ENCODE results near the gene CNKSR3.

The CNKSR3 gene

DNA sequence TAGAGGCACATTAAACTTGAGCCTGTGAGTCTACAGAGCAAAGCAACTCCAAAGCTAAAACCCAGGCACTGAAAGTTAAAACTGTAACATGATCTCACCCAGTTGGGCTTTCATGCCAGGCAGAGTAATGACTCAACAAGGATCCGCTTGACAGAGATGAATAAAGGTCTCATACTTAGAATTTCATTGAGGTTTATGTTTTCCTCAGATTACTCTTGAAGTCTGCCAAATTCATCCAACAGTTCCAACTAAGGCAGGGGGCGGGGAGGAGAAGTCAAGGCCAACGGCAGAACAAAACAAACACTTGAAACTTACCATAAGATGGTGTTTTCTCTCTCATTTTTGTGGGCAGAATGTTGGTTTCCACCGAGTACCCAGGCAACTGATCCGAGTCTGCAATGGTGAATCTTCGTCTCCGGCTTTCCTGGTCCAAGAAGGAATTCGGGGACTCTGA, 99.8 kb downstream of the CNKSR3 start:
- DNase-seq, result peak; percentile 74

DNA sequence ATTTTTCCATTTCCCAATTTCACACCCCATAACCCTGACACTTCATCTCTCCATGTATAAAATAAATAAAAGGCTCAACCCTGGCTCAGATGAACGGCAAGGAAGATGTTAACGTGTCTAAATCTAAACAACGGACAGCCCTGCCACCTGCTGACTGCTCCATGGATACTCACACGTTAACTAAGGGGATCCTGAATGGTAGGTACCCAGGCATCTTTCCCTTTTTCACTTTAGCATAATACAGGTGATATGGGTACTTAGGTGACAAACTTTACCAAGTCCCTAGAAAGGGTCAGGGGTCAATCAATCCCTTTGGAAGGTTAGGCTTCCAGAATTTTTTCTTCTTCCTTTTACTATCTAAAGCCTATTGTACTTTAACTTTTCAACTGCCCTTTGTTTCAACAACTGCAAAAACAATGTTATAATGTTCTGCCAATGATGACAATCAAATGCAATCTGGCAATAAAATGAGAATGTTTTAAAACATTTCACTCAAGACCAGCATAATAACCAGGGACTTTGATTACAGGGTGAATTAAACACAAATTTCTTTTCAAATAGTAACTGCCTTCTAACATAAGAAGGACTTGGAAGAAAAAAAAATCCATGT, 101.5 kb downstream of the CNKSR3 start:
- DNase-seq, result no peak

DNA sequence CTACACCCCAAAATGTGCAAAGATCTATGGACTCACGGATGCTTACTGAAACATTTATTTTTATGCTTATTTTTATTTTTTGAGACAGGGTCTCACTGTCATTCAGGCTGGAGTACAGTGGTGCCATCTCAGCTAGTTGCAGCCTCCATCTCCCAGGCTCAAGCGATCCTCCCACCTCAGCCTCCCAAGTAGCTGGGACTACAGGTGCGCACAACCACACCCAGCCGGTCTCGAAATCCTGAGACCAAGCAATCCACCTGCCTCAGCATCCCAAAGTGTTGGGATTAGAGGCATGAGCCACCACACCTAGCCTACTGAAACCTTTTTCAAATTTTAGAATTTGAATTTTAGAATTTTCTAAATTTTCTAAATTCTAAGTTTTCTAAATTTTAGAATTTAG, 103.0 kb downstream of the CNKSR3 start:
- DNase-seq, result no peak

DNA sequence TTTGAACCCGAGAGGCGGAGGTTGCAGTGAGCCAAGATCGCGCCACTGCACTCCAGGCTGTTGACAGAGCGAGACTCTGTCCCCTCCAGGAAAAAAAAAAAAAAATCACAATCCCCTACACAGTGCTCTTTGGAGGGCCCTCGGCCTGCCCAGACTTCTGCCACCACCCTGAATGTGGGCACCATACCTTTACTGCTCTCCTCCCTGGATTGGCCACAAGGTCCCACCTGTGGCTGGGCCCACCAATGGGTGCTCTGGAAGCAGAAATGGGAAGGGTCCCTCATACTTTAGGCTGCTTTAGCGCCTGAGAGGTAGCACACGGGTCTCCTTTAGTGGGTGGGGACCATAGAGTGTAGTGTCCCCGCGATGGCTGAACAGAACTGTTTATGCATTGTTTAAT, 103.6 kb downstream of the CNKSR3 start:
- DNase-seq, result no peak

DNA sequence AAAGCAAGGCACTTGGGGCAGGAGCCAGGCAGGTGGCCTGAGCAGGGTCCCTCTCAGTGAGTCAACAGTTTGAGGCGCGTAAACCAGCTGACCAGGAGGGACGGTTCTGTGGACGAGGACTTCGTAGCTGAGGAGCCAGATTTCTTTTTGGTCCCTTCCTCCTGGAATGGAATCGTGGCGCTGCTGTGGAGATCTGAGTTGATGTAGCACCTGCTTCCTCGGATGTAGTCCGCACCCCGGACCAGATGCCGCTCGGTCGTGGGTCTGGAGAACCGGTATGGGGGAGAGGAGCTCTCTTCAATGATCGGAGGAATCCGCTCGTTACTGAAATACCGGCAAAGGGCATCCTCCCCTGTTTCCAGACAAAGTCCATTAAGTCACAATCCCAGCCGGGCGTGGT, 104.2 kb downstream of the CNKSR3 start:
- DNase-seq, result no peak

DNA sequence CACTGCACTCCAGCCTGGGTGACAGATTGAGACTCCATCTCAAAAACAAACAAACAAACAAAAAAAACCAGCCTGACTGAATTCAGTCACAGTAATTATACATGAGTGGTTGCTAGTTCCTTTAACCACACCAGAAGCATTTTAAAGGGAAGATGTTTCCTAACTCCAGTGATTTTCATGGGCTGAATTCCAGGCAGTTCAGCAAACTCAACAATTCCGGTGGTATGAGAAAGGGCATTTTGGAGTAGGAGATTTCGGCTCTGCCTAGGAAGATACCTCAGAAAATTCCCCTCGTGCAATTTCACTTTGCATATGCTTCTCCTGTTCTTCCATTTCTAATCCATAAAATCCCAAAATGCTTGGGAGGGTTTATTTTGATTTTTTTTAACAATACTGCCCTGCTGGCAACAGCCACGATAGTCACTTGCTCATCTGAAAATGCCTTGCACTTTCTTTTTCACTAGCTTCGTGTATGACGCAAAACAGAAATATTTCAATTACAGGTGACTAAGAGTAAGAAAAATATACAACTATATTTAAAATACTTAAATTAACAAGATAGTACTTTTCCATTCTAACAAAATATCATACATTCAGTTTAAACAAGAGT, 105.6 kb downstream of the CNKSR3 start:
- no peak for DNase-seq

DNA sequence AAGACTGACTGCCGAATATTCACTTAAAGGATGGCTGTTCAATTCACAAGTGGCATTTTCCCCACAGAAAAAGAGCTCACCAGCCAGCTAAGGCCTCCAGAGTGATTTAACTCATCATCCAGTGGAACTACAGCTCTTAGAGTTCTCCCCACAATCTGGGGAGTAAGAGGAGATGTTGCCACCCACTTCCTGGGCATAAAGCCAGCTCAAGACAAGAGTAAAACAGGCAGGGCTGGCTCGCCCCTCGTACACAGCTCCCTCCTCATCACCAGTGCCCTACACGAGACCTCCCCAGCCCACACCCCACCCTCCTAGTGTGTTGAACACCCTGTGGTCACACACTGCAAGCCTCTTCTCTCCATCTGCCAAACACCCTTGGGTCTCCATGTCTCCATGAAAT, 106.7 kb downstream of the CNKSR3 start:
- peak; percentile 46 for DNase-seq

DNA sequence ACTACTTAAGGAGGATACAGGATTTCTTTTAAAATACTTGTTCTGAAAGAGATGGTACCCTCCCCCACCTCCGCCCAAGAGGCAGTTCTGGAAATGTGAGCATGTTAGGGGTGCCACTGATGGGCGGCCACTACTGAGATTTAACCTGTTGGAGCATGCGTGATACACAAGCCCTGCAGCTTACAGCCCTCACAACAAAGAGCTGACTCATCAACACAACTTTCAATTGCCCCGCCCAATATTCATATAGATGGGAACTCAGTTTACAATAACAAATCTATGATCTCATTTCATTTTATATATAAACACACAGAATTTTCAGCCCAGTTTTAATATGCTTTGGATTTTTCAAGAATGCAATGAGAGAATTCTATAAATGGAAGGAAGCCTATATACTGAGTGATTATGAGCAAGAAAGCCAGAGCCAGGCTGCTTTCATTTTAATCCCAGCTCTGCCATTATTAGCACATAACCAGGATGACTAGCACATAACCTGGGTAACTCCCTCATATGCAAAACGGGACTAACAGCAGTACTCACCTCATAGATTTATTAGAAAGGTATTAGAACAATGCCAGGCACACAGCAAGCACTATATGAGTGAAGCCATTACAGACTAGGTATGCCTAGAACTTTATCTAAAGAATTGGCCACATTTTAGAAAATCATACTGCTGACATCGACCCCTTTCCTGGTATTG, 108.3 kb downstream of the CNKSR3 start:
- DNase-seq, result no peak

DNA sequence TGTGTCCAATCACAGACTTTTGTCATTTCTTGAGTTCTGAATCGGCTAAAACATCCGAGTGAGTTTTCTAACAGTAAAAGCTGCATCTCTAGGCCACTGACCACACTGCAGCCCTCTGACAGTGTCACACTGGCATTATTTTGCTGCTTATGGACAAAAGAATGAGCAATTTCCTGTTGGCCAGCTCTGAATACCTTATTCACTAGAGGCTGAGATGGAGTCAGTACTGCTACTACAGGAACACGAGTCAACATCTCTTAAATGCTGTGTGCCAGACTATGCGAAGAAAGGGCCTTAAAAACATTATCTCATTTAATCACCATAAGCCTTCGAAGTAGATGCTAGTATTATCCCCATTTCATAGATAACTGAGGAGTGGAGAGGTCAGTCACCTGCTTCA, 111.4 kb downstream of the CNKSR3 start:
- DNase-seq, result no peak

DNA sequence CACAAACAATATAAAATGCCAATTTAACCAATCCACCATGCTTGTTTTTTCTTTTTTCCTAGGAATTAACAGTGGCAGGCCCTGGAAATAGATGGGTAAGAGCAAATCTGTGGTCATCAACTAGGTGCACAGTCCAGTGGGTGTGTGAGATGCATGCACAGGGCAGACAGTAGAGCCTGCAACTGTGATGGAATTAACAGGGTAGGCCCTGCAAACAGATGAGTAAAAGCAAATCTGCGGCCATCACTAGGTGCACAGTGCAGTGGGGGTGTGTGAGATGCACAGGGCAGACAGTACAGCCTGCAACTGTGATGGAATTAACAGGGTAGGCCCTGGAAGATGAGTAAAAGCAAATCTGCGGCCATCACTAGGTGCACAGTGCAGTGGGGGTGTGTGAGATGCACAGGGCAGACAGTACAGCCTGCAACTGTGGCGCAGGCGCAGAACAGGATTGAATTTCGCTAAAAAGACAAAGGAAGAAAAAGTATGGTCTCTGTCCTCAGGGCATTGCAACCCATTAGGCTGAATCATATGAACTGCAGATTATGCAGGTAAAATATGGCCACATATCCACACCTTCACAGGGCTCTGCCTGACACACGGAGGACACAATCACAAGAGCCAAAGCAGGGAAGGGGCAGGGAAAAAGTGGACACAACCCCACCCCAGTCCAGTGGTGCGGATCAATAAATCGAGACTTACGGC, 112.8 kb downstream of the CNKSR3 start:
- DNase-seq, result no peak

DNA sequence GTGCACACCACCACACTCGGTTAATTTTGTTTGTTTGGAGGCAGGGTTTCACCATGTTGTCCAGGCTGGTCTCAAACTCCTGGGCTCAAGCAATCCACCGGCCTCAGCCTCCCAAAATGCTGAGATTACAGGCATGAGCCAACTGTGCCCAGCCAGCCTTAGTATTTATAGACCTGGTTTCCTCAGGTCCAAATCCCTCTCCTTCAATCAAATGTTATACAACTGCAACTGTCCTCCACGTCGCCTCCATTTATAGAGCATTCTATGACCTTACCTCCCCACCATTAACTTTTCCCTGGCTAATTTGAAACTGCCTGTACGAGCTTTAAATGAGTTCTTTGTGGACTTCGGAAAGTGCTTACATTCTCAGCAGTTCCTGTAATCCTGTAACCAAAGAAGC, 114.6 kb downstream of the CNKSR3 start:
- no peak for DNase-seq

DNA sequence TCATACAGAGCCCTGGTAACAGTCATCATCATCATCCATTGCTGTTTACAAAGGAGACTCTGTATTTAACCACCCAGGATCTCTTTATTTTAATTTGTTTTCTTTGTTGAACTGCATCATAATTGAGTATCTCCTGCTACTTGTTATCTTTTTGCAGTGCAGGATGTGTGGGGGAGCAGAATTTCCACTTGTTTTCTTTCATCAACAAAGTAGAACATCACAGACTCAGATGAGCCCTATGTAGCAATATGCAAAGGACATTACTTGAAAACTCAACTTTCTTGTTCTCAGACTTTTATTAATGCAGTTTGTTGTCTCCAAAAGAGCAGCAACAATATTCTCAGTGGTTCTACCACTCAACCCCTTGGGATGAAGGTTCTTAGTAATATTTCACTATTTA, 115.2 kb downstream of the CNKSR3 start:
- DNase-seq, result no peak

DNA sequence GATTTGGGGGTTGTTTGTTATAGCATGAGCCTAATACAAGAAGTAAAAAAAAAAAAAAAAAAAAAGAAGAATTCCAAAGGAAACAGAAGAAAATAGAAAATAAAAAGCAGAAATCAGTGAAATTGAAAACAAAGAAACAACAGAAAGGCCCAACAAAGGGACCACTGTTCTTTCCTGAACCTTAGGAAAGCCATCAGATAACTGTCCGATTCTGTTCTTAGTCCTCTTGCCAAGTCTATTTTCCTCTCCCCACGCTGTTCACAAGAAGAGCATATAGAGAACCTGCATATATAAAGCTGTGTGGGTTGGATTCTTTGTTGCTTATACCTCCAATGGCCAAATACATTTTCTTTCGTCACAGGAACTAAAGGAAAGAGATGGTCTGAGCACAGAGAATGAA, 115.9 kb downstream of the CNKSR3 start:
- DNase-seq, result no peak

DNA sequence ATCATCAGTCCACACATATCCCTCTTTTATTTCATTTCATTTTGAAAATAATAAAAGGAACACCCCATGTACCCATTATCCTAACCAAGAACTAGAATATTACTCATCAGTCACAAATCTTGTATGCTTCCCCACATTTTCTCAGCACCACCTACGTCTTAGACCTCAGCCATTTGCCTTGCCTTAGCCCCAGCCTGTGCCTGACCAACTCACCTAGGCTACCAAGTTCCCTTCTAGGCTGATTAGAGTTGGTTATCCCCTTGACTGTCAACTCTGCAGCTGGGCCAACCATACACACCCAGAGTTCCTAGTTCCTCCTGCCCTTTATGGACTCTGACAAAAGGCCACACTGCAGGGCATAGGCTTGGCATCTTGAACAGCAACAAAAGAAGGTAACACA, 120.5 kb downstream of the CNKSR3 start:
- no peak for DNase-seq

DNA sequence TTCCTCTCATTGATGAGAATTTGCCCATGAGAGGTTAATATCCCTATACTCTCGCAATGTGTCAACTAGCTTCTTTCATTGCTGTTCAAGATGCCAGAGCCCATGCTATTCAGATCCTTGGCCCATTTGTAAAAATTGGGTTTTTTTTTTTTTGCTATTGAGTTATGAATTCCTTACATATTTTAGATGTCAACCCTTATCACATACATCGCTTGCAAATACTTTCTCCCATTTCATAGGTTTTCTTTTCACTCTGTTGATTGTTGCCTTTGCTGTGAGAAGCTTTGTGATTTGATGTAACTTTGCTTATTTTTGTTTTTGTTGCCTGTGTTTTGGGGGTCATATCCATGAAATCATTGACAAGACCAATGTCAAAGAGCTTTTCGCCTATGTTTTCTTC, 121.7 kb downstream of the CNKSR3 start:
- DNase-seq, result no peak

DNA sequence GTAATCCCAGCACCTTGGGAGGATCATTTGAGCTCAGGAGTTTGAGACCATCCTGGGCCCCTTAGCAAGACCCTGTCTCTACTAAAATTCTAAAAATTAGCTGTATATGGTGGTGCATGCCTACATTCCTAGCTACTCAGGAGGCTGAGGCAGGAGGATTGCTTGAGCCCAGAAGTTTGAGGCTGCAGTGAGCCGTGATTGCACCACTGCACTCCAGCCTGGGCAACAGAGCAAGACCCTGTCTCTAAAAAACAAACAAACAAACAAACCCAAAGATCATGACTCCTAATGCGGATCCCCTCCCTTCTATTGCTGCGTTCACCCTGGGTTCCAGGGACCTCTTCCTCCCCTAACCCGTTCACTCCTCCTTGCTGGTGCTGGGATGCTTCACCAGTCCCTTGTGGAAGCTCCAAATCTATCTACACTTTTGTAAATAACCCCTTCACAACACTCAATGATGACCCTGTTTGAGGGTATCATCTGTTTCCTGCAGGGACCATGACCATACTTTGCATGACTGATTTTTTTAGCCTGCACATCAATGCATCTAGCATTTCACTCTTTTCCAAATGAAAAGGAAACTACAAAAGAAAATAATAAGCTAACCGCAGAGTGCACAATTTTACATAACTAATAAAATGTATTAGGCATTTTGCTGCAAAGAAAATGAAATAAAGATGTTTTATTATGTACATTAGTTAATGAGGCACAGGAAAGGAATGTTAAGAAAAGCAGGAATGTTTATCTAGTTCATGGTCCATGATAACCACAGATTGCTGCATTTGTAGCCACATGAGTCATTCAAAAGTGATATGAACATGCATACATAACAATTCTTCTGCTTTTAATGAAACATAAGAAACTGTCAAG, 123.4 kb downstream of the CNKSR3 start:
- no peak for DNase-seq

DNA sequence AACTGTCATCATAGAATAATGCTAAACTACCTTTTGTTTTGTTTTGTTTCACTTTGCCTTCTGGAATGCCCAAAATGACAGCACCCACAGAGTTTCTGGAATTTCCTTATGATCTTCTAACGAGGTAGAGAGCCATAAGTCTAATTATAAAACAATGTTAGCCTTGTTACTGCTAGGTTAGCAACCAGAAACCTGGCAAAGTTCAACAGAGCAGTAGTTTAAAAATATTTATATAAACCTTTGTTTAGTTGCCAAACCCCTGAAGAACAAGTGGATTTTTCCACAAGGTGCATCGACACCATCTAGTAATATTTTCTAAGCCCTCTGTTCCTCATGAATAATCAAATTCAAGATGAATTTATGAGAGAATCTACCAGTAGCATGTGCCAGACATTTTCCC, 126.3 kb downstream of the CNKSR3 start:
- DNase-seq, result no peak

DNA sequence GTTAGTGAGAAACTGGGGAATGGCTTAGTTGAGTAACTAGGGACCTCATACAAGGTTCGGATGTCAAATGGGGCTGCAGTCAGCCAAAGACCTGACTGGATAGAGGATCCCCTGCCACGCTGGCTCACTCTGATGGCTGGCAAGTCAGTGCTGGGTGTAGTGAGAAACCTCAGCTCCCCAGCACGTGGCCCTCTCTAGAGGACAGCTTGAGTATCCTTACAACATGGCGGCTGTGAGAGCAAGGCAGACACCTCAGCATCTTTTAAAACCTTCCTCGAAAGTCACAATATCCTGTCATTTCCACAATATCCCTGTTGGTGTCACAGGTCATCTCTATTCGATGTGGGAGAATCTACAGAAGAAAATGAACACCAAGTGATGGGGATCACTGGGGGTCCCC, 127.2 kb downstream of the CNKSR3 start:
- DNase-seq, result no peak

DNA sequence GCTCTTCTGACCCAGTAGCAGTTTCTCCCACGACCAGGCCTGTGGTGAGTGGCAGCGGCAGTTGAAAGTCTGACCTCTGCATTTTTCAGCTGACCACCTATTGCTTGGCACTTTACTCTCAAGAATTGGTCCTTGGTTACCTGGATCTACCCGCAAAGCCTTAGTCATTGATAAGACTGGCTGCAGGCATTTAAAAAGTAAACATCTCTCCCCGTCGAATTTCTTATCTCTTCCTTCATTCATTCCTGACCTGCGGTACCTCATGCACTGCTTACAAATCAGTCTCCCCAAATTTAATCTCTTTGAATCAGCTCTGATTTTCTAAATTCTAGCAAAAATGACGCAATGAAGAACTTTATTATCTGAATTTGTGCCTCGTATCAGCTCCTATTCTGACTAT, 127.7 kb downstream of the CNKSR3 start:
- DNase-seq, result no peak

DNA sequence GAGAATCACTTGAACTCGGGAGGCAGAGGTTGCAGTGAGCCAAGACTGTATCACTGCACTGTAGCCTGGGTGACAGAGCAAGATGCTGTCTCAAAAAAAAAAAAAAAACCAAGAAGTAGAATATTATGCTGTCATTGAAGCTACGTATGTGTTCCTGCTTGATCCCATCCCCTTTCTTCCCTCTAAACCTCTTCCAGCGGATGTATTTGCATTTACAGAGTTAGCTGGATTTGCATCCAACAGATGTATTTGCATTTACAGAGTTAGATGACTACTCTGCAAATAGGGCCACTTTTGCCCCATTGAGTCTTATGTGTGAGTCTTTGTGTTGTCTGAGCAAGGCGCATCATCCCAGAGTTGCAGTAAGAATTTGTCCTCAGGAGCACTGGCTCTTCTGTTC, 128.9 kb downstream of the CNKSR3 start:
- no peak for DNase-seq

DNA sequence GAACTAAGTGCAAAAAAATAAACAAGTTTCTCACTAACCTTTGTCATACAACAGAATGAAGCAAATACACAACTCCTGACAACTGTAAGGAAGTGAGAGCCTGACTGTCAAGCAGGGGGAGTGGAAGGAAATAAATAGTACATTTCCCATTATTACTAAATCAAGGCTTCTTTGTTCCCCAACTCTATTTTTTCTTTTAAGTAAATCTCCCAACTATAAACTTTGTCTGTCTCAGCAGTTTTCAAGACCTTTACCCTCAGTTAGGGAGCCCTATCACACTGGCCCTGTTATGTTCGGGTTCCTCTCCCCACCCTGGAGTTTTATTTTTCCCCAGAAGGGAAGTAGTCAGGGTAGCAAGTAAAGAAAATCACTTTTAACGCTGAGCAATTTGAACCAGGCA, 129.7 kb downstream of the CNKSR3 start:
- no peak for DNase-seq

DNA sequence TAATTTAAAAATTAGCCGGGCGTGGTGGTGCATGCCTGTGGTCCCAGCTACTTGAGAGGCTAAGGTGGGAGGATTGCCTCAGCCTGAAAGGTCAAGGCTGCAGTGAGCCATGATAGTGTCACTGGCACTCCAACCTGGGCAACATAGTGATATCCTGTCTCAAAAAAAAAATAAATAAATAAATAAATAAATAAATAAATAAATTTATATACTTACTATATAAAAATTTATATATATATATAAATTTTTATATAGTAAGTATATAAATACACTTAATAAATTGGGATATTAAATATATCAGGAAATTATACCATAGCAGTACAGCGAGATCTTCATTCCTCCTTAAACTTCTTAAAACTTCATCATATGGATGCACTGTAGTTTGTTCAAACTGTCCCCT, 130.9 kb downstream of the CNKSR3 start:
- DNase-seq, result no peak

DNA sequence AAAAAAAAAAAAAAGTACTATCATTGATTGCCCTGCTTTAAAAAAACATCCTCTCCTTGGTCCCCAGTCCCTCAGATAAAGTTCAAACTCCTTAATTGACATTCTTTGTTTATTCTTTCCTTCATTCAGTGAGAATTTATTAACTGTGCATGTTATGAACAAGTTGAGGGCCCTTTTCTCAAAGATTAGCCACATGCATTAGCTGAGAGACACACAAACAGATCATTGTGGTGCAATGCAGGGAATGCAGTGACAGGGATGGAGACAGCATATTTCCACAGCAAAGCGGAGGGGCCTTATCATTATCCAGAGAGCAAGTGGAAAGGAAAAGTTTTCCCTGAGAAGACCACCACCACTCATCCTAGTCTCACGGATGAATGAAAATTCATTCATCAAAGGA, 132.0 kb downstream of the CNKSR3 start:
- DNase-seq, result no peak

Data from NCI-H2107 (cell line).